GM11168 (cell line): ENCODE results near the gene MAP3K12.

ENCODE experiments used
- in situ Hi-C: fragments of 300-500 bp; cut with MboI; formaldehyde crosslinking; loops from one replicate; pipeline ENCODE4 v1.12.0; 2022; ENCODE audit warnings: low sequenced_read_pairs; ENCODE audit not compliant: unreplicated experiment

The MAP3K12 gene

GRCh38 chr12:53474819-53475218 lies 24.4 kb downstream of the MAP3K12 start:
- in situ Hi-C loops, result no loop called here

GRCh38 chr12:53474077-53474476 lies 25.2 kb downstream of the MAP3K12 start:
- in situ Hi-C loops, result no loop called here

GRCh38 chr12:53472056-53472582 lies 27.1 kb downstream of the MAP3K12 start:
- in situ Hi-C loops, result no loop called here

GRCh38 chr12:53468282-53468681 lies 31.0 kb downstream of the MAP3K12 start:
- in situ Hi-C loops, result no loop called here

- in situ Hi-C loops, result no loop called here
These were observed 31.4 kb downstream of the MAP3K12 start for GRCh38 chr12:53467880-53468279.

- in situ Hi-C loops, result no loop called here
These were observed 32.2 kb downstream of the MAP3K12 start for GRCh38 chr12:53467082-53467481.

GRCh38 chr12:53466640-53467039 lies 32.6 kb downstream of the MAP3K12 start:
- in situ Hi-C loops, result no loop called here

- in situ Hi-C loops, result no loop called here
These were observed 33.6 kb downstream of the MAP3K12 start for GRCh38 chr12:53465679-53466078.

- in situ Hi-C loops, result no loop called here
These were observed 34.4 kb downstream of the MAP3K12 start for GRCh38 chr12:53464685-53465418.

- in situ Hi-C loops, result no loop called here
These were observed 35.3 kb downstream of the MAP3K12 start for GRCh38 chr12:53463802-53464560.

- in situ Hi-C loops, result no loop called here
These were observed 36.3 kb downstream of the MAP3K12 start for GRCh38 chr12:53462935-53463334.

GRCh38 chr12:53461591-53461990 lies 37.7 kb downstream of the MAP3K12 start:
- in situ Hi-C loops, result no loop called here

- in situ Hi-C loops, result no loop called here
These were observed 38.2 kb downstream of the MAP3K12 start for GRCh38 chr12:53461059-53461458.

GRCh38 chr12:53459097-53459496 lies 40.2 kb downstream of the MAP3K12 start:
- in situ Hi-C loops, result no loop called here

- in situ Hi-C loops, result no loop called here
These were observed 42.4 kb downstream of the MAP3K12 start for GRCh38 chr12:53456654-53457366.

- in situ Hi-C loops, result no loop called here
These were observed 44.6 kb downstream of the MAP3K12 start for GRCh38 chr12:53454707-53455106.

- in situ Hi-C loops, result no loop called here
These were observed 45.2 kb downstream of the MAP3K12 start for GRCh38 chr12:53453953-53454640.

- in situ Hi-C loops, result no loop called here
These were observed 46.8 kb downstream of the MAP3K12 start for GRCh38 chr12:53452159-53453077.

- in situ Hi-C loops, result no loop called here
These were observed 47.5 kb downstream of the MAP3K12 start, which contains the start of gene PCBP2 for GRCh38 chr12:53451661-53452158. PCBP2 (plus strand) TSS chr12:53452102; CDS start chr12:53454801, 2,699 bp downstream.
